Small intestine (tissue), 7 donors: Measurements from ENCODE around the gene SLC22A5. TPM values are rescaled to one million over a fixed set of nuclear protein-coding genes. Genes with fewer than 3 reads are reported as not detected.
A peak's percentile ranks its signal among the peaks of the same experiment; 100 is the strongest.

Experiments used
- DNase-seq, 2 donors: peaks; one replicate each; pipeline versions ENCODE4 v3.0.0 to v3.0.0-alpha.2; 2013
- FAIRE-seq: peaks from 2 replicates; lab custom pipeline; 2012; peaks lifted over from hg19 to GRCh38; lab: Jason Lieb, UNC
- H3K27ac ChIP-seq, 3 donors: one replicate each; pipeline ENCODE4 v1.5.1; 2013; ENCODE audit warnings: low read length in 2 of 3, mild to moderate bottlenecking in 2 of 3, control low read depth in 1 of 3, inconsistent platforms in 1 of 3, low read depth in 1 of 3, moderate library complexity in 1 of 3
- H3K27me3 ChIP-seq, 3 donors: one replicate each; pipeline ENCODE4 v1.6.1; 2013; ENCODE audit warnings: low read length in 3 of 3, inconsistent platforms in 1 of 3; ENCODE audit not compliant: control insufficient read depth in 3 of 3, insufficient read depth in 3 of 3
- H3K36me3 ChIP-seq, 3 donors: one replicate each; pipeline ENCODE4 v1.6.1; 2013; ENCODE audit warnings: low read length in 3 of 3, inconsistent platforms in 1 of 3, low read depth in 1 of 3, mild to moderate bottlenecking in 1 of 3, moderate library complexity in 1 of 3; ENCODE audit not compliant: control insufficient read depth in 3 of 3, insufficient read depth in 2 of 3
- H3K4me1 ChIP-seq, 3 donors: one replicate each; pipeline ENCODE4 v1.6.1; 2013; ENCODE audit warnings: low read length in 2 of 3, inconsistent platforms in 1 of 3, low read depth in 1 of 3, mild to moderate bottlenecking in 1 of 3, moderate library complexity in 1 of 3; ENCODE audit not compliant: control insufficient read depth in 3 of 3, insufficient read depth in 2 of 3
- H3K4me3 ChIP-seq, 3 donors: one replicate each; pipeline ENCODE4 v1.5.1; 2013; ENCODE audit warnings: low read length in 3 of 3, control low read depth in 1 of 3, inconsistent platforms in 1 of 3, low read depth in 1 of 3, mild to moderate bottlenecking in 1 of 3, moderate library complexity in 1 of 3
- H3K9me3 ChIP-seq, 2 donors: one replicate each; pipeline ENCODE4 v1.6.1; 2013; ENCODE audit warnings: low read depth in 1 of 2, low read length in 1 of 2; ENCODE audit not compliant: control insufficient read depth in 2 of 2, insufficient read depth in 1 of 2
- WGBS, 3 donors: extraction: QIAGEN DNeasy Blood & Tissue Kit; methylation state at CpG; one replicate each; pipeline ENCODE4 v1.1.7; 2013; 5-methylcytosine and 5-hydroxymethylcytosine counted together
- polyA plus RNA-seq, 4 donors: library from polyadenylated mRNA; stranded (reverse) in 3 of 4; unstranded in 1 of 4; fragments of 200-250 nt in 3 of 4; fragments of 120-200 nt in 1 of 4; gene quantifications; one replicate each; pipeline versions ENCODE4 v1.2.1 to v1.2.3, GENCODE V29; 2013
- donor health status: healthy with polysubstance abuse.
- donor health status: control.
- donor health status: control.
- donor health status: Bipolar disorder and iron deficiency.
- donor health status: healthy.

The SLC22A5 gene
- polyA plus RNA-seq, 4 donors = 9.4 to 37.8 (median 21.9) TPM

- FAIRE-seq (no peak), DNase-seq (no peak)
- Histone ChIP-seq H3K36me3 (no peaks in the 10 kb centered on the region), H3K4me1 (peaks cover 5 to 24% (median 16%) of the 10 kb centered on the region in 3 donors), H3K4me3 (no peak overlapping the region), H3K27ac (no peak overlapping the region), H3K9me3 (peaks cover 0 to 6% of the 10 kb centered on the region in 2 donors), H3K27me3 (no peaks in the 10 kb centered on the region)
- WGBS, 3 donors = 57 to 86% (median 61%) methylated on average over 1 of the region's 1 CpG
Measured at GRCh38 chr5:132405646-132406045, 36.1 kb downstream of the SLC22A5 start.

GRCh38 chr5:132406144-132406783, 36.8 kb downstream of the SLC22A5 start:
- H3K27ac ChIP-seq = peak overlapping the region in 1 of 3 donors; percentile 56
- H3K27me3 ChIP-seq = no peaks in the 10 kb centered on the region
- no peaks in the 10 kb centered on the region for H3K36me3 ChIP-seq
- DNase-seq (no peak), FAIRE-seq (no peak)
- H3K4me3 ChIP-seq = no peak overlapping the region
- peaks cover 5 to 24% (median 16%) of the 10 kb centered on the region in 3 donors for H3K4me1 ChIP-seq
- 79 to 91% (median 85%) methylated on average over 4 of the region's 4 CpGs for WGBS, 3 donors
- H3K9me3 ChIP-seq = peaks cover 0 to 6% of the 10 kb centered on the region in 2 donors

- Histone ChIP-seq H3K27ac (peak overlapping the region in 2 of 3 donors; percentile 10 to 39), H3K4me1 (peaks cover 5 to 32% (median 16%) of the 10 kb centered on the region in 3 donors), H3K9me3 (peaks cover 0 to 6% of the 10 kb centered on the region in 2 donors), H3K36me3 (no peaks in the 10 kb centered on the region), H3K27me3 (no peaks in the 10 kb centered on the region), H3K4me3 (no peak overlapping the region)
- WGBS, 3 donors = 56 to 79% (median 64%) methylated on average over 3 of the region's 3 CpGs
- FAIRE-seq (no peak), DNase-seq (no peak)
Measured at GRCh38 chr5:132407970-132408369, 38.5 kb downstream of the SLC22A5 start.

GRCh38 chr5:132408456-132408855, 38.9 kb downstream of the SLC22A5 start:
- Histone ChIP-seq H3K9me3 (peaks cover 0 to 6% of the 10 kb centered on the region in 2 donors), H3K27me3 (no peaks in the 10 kb centered on the region), H3K4me3 (no peak overlapping the region), H3K4me1 (peaks cover 5 to 32% (median 16%) of the 10 kb centered on the region in 3 donors), H3K36me3 (no peaks in the 10 kb centered on the region), H3K27ac (peak overlapping the region; percentile 10 to 61 (median 39))
- no peak for DNase-seq
- WGBS, 3 donors = 79 to 86% (median 86%) methylated on average over 6 of the region's 6 CpGs
- no peak for FAIRE-seq

GRCh38 chr5:132408965-132409364, 39.5 kb downstream of the SLC22A5 start:
- no peak for FAIRE-seq
- Histone ChIP-seq H3K27me3 (no peaks in the 10 kb centered on the region), H3K27ac (peak overlapping the region; percentile 19 to 99 (median 93)), H3K4me1 (peaks cover 5 to 32% (median 16%) of the 10 kb centered on the region in 3 donors), H3K36me3 (no peaks in the 10 kb centered on the region), H3K4me3 (no peak overlapping the region), H3K9me3 (peaks cover 0 to 6% of the 10 kb centered on the region in 2 donors)
- WGBS, 3 donors = 50 to 61% (median 54%) methylated on average over 2 of the region's 2 CpGs
- no peak for DNase-seq

DNA sequence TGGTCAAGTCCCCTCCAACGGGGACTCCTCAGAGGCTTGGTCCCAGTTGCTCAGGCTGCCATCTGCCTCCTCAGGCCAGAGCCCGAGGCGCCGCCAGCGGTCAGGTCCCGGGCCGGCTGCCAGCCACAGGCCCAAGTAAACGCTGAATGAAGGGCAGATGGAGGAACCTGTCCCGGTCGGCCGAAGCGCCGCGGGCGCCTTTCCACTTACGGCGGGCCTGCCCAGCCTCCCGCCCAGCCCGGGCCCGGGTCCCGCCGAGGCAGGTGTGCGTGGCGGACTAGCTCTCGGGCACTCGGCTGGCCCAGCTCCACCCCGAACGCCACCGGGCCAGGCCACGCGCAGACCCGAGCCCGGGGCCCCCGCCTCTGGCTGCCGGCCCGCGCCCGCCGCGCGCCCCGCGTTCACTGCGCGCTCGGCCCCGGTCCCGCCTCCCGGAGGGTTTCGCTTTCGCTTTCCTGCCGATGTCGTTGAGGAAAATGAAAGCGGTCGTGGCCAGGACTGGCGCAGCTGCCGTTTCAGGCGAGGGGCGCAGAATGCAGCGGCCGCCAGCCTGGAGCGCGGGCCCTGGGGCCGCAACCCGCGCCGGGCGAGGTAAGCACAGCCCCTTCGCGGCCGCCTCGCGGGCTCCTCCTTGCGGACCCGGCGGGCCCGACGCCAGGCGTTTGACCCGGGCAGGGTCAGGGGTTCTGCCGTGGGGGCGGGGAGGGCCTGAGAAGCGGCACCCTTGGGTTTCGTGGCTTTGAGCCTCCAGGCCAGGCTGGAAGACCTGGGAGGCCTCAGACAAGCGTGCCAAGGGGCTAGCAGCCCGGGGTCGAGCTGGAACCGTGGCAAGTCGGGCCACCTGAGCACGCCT, 41.2 kb downstream of the SLC22A5 start:
- Histone ChIP-seq H3K4me1 (peaks cover 5 to 43% (median 23%) of the 10 kb centered on the region in 3 donors), H3K27ac (peak overlapping the region; percentile 93 to 99 (median 98)), H3K27me3 (no peaks in the 10 kb centered on the region), H3K36me3 (no peaks in the 10 kb centered on the region), H3K4me3 (peak overlapping the region; percentile 61 to 78 (median 74)), H3K9me3 (peaks cover 0 to 6% of the 10 kb centered on the region in 2 donors)
- FAIRE-seq (no peak), DNase-seq (peak; percentile 84 to 94)
- 0 to 1% (median 1%) methylated on average over 72 to 90 of the region's 90 CpGs for WGBS, 3 donors

GRCh38 chr5:132411304-132412013, 41.9 kb downstream of the SLC22A5 start:
- Histone ChIP-seq H3K9me3 (peaks cover 0 to 6% of the 10 kb centered on the region in 2 donors), H3K4me1 (peaks cover 5 to 43% (median 26%) of the 10 kb centered on the region in 3 donors), H3K36me3 (no peaks in the 10 kb centered on the region), H3K4me3 (peak overlapping the region; percentile 61 to 78 (median 74)), H3K27ac (peak overlapping the region; percentile 93 to 99 (median 98)), H3K27me3 (no peaks in the 10 kb centered on the region)
- FAIRE-seq (no peak), DNase-seq (peak; percentile 81 to 83)
- WGBS, 3 donors = 0 to 6% (median 2%) methylated on average over 9 of the region's 9 CpGs

DNA sequence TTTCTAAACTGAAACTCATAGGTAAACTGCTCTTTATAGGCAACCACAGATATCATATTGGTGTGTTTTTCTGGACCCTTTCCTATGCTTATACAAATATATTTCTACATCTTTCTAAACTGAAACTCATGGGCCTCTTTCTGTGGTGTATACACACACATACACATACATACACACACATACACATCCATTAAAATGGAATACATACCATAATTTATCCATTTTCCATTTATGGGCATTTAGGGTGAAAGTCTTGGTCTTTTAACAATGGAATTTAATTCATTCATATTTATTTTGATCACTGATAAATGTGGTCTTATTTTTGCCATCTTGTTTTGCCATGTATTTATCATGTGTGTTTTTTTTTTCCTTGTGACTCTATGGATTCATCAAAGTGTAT, 44.1 kb downstream of the SLC22A5 start:
- Histone ChIP-seq H3K4me3 (no peak overlapping the region), H3K9me3 (no peaks in the 10 kb centered on the region), H3K4me1 (peaks cover 3 to 36% (median 21%) of the 10 kb centered on the region in 3 donors), H3K36me3 (peaks cover 0 to 11% (median 0%) of the 10 kb centered on the region in 3 donors), H3K27me3 (no peaks in the 10 kb centered on the region), H3K27ac (no peak overlapping the region)
- FAIRE-seq (no peak), DNase-seq (no peak)
